K562 (cell line): ENCODE measurements around the gene ROR2. TPM values are rescaled to one million over a fixed set of nuclear protein-coding genes. Genes with fewer than 3 reads are reported as not detected.
A peak's percentile ranks its signal among the peaks of the same experiment; 100 is the strongest.

Experiments
- BRD4 ChIP-seq: fragments of 200-600 bp; sonication (generic); IDR thresholded peaks from 2 replicates; pipeline ENCODE4 v1.6.1; 2017; ENCODE audit warnings: inconsistent platforms
- COPS2 ChIP-seq: fragments of 450-650 bp; conservative IDR thresholded peaks from 2 replicates; pipeline ENCODE4 v1.6.1; 2016; ENCODE audit warnings: mild to moderate bottlenecking, moderate library complexity
- ELF2 ChIP-seq: fragments of 250-450 bp; sonication (Bioruptor Pico); IDR thresholded peaks from 2 replicates; pipeline ENCODE4 v1.5.0; 2021; ENCODE audit warnings: mild to moderate bottlenecking
- GATAD2B ChIP-seq: fragments of 450-650 bp; IDR thresholded peaks from 2 replicates; pipeline ENCODE4 v1.6.1; 2017; ENCODE audit warnings: mild to moderate bottlenecking, borderline replicate concordance
- MNT ChIP-seq, 2 experiments: fragments of 450-650 bp; conservative IDR thresholded peaks; 2 replicates each; pipeline ENCODE4 v1.6.1; 2017; ENCODE audit warnings: mild to moderate bottlenecking in 2 of 2, moderate library complexity in 2 of 2
- PCBP2 ChIP-seq: fragments of 200-400 bp; formaldehyde crosslinking; IDR thresholded peaks from 2 replicates; pipeline ENCODE4 v1.6.1; 2018; ENCODE audit warnings: low read length, low read depth, mild to moderate bottlenecking, moderate library complexity; ENCODE audit not compliant: poor library complexity, severe bottlenecking
- SETDB1 ChIP-seq: IDR thresholded peaks from one replicate; pipeline ENCODE4 v1.6.1; 2012; ENCODE audit warnings: low read length, control low read depth, inconsistent platforms
- SREBF1 ChIP-seq: fragments of 150-350 bp; IDR thresholded peaks from 2 replicates; pipeline ENCODE4 v1.6.1; 2014; ENCODE audit warnings: antibody characterized with exemption, low read depth, low read length, borderline replicate concordance
- SRSF1 ChIP-seq: fragments of 200-400 bp; formaldehyde crosslinking; IDR thresholded peaks from 2 replicates; pipeline ENCODE4 v1.6.1; 2017; ENCODE audit warnings: mild to moderate bottlenecking, low read depth, low read length, moderate library complexity
- TOE1 ChIP-seq, 2 experiments: fragments of 450-650 bp in 1 of 2; sonication (generic) in 1 of 2; formaldehyde crosslinking in 1 of 2; IDR thresholded peaks; 2 replicates each; pipeline versions ENCODE4 v1.7.1 to v1.8.0; 2016 to 2022; ENCODE audit warnings: borderline replicate concordance in 2 of 2, mild to moderate bottlenecking in 2 of 2, antibody characterized with exemption in 1 of 2, inconsistent platforms in 1 of 2, low read depth in 1 of 2, missing genetic modification reagents in 1 of 2, moderate library complexity in 1 of 2
- ZNF280A ChIP-seq: fragments of 450-650 bp; IDR thresholded peaks from 2 replicates; pipeline ENCODE4 v1.6.1; 2018; ENCODE audit warnings: mild to moderate bottlenecking, low read depth; ENCODE audit not compliant: partially characterized antibody
- ZNF76 ChIP-seq: fragments of 250-450 bp; sonication (Bioruptor Pico); IDR thresholded peaks from 2 replicates; pipeline ENCODE4 v1.4.0; 2020; ENCODE audit warnings: mild to moderate bottlenecking, moderate library complexity, borderline replicate concordance
- ZNF764 ChIP-seq: fragments of 250-450 bp; sonication (Bioruptor Pico); IDR thresholded peaks from 2 replicates; pipeline ENCODE4 v1.4.0; 2020; ENCODE audit warnings: low read depth, mild to moderate bottlenecking, moderate library complexity
- polyA plus RNA-seq, 8 experiments: library from polyadenylated mRNA; depleted of rRNA in 4 of 8; stranded (reverse) in 5 of 8; unstranded in 3 of 8; fragments of >200 nt; fragmentation: Nextera tagmentation in 2 of 8; fragmentation: Illumina TruSeq in 1 of 8; extraction: Ambion mirVana in 2 of 8; extraction: Trizol in 1 of 8; gene quantifications; 2 replicates each; pipeline versions ENCODE4 v1.2.1 to v1.2.3, GENCODE V29; 2011 to 2014; ENCODE audit warnings: inconsistent platforms in 1 of 8, missing spikeins in 1 of 8
- total RNA-seq, 7 experiments: library from RNA; depleted of rRNA in 6 of 7; stranded (reverse); fragments of >200 nt in 6 of 7; fragmentation: Illumina TruSeq in 2 of 7; extraction: Trizol in 2 of 7; gene quantifications; 2 replicates each; pipeline versions ENCODE4 v1.2.1 to v1.2.3, GENCODE V29; 2011 to 2021; ENCODE audit warnings: low replicate concordance in 1 of 7
- TF ChIP-seq, protein P1 (sequence below): sonication (generic); formaldehyde crosslinking; IDR thresholded peaks from 2 replicates; pipeline ENCODE4 v1.8.1; 2023; ENCODE audit warnings: mild to moderate bottlenecking, missing genetic modification reagents
- TF ChIP-seq, protein P2 (sequence below), 2 experiments: IDR thresholded peaks in 1 of 2; conservative IDR thresholded peaks in 1 of 2; 2 replicates each; pipeline ENCODE4 v1.6.1; 2016; ENCODE audit warnings: low read depth in 2 of 2, mild to moderate bottlenecking in 1 of 2, missing compliant biosample characterization in 1 of 2, missing genetic modification characterization in 1 of 2, moderate library complexity in 1 of 2

Gene ROR2
- total and polyA plus RNA-seq, 9 of the 15 experiments (the other 6 are each of a cell fraction or from before 2014, with no cell fraction given), result 5.6 to 33.8 (median 15.3) TPM

DNA sequence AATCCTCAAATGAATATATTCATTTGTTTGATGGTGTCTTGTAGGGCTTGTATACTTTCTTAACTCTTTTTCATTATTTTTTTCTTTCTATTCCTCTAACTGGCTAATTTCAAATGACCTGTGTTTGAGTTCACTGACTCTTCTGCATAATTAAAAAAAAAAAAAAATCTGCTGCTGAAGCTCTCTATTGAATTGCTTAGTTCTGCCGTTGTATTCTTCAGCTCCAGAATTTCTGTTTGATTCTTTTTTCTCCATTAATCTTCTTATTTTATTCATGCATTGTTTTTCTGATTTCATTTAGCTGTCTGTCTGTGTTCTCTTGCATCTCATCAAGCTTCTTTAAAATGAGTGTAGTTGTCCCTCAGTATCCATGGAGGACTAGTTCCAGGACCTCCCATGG, 244.6 kb downstream of the ROR2 start (continued):
- TF ChIP-seq, protein P1, sequence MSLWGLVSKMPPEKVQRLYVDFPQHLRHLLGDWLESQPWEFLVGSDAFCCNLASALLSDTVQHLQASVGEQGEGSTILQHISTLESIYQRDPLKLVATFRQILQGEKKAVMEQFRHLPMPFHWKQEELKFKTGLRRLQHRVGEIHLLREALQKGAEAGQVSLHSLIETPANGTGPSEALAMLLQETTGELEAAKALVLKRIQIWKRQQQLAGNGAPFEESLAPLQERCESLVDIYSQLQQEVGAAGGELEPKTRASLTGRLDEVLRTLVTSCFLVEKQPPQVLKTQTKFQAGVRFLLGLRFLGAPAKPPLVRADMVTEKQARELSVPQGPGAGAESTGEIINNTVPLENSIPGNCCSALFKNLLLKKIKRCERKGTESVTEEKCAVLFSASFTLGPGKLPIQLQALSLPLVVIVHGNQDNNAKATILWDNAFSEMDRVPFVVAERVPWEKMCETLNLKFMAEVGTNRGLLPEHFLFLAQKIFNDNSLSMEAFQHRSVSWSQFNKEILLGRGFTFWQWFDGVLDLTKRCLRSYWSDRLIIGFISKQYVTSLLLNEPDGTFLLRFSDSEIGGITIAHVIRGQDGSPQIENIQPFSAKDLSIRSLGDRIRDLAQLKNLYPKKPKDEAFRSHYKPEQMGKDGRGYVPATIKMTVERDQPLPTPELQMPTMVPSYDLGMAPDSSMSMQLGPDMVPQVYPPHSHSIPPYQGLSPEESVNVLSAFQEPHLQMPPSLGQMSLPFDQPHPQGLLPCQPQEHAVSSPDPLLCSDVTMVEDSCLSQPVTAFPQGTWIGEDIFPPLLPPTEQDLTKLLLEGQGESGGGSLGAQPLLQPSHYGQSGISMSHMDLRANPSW (CRISPR knock-in tag), result no peak
- TF ChIP-seq SRSF1, result no peak
- no peak for TF ChIP-seq SREBF1
- TF ChIP-seq ELF2 (CRISPR knock-in tag), result no peak
- TF ChIP-seq GATAD2B, result no peak
- TF ChIP-seq MNT (conservative IDR thresholded peaks at IDR 0.05), result no peak
- no peak for TF ChIP-seq ZNF76 (CRISPR knock-in tag)
- no peak for TF ChIP-seq COPS2
- no peak for TF ChIP-seq PCBP2
- no peak for TF ChIP-seq TOE1 (IDR thresholded peaks at IDR 0.05; ENCODE audit: borderline replicate concordance)
- no peak for TF ChIP-seq TOE1 (CRISPR knock-in tag; IDR thresholded peaks at IDR 0.05; ENCODE audit: borderline replicate concordance, low read depth)
- TF ChIP-seq ZNF280A, result peak; percentile 89
- no peak for TF ChIP-seq SETDB1
- no peak for TF ChIP-seq ZNF764
- TF ChIP-seq, protein P2, sequence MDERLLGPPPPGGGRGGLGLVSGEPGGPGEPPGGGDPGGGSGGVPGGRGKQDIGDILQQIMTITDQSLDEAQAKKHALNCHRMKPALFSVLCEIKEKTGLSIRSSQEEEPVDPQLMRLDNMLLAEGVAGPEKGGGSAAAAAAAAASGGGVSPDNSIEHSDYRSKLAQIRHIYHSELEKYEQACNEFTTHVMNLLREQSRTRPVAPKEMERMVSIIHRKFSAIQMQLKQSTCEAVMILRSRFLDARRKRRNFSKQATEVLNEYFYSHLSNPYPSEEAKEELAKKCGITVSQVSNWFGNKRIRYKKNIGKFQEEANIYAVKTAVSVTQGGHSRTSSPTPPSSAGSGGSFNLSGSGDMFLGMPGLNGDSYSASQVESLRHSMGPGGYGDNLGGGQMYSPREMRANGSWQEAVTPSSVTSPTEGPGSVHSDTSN (CRISPR knock-in tag; IDR thresholded peaks at IDR 0.05; ENCODE audit: low read depth), result no peak
- TF ChIP-seq, protein P2 (tag; conservative IDR thresholded peaks at IDR 0.05; ENCODE audit: low read depth), result no peak
- TF ChIP-seq BRD4, result no peak
